HL-60 (cell line): ENCODE data around the gene BHLHA9.

Source experiments
- POLR2AphosphoS5 ChIP-seq: IDR thresholded peaks from 2 replicates; pipeline ENCODE4 v1.6.1; 2012; ENCODE audit warnings: low read depth
- TF ChIP-seq, protein P1 (sequence below): IDR thresholded peaks from one replicate; pipeline ENCODE4 v1.5.1; 2011; ENCODE audit warnings: low read length, control low read depth, inconsistent platforms; ENCODE audit not compliant: insufficient read depth

DNA sequence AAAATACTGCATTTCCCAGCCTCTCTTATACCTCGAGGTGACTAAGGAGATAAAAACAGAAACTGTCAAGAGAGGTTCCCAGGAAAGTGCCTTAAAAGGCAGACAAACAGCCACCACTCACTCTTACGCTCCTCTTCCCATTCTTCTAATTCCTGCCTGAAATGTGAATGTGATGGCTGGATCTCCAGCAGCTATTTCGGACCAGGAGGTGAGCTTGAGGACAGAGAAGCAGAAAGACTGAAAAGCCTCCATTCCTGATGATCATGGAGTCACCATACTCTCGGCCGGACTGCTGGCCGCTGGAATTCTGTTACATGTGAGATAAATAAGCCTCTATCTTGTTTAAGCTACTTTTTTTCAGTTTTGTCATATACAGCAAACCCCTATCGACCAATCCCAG, 49.0 kb upstream of the BHLHA9 start:
- TF ChIP-seq, protein P1, sequence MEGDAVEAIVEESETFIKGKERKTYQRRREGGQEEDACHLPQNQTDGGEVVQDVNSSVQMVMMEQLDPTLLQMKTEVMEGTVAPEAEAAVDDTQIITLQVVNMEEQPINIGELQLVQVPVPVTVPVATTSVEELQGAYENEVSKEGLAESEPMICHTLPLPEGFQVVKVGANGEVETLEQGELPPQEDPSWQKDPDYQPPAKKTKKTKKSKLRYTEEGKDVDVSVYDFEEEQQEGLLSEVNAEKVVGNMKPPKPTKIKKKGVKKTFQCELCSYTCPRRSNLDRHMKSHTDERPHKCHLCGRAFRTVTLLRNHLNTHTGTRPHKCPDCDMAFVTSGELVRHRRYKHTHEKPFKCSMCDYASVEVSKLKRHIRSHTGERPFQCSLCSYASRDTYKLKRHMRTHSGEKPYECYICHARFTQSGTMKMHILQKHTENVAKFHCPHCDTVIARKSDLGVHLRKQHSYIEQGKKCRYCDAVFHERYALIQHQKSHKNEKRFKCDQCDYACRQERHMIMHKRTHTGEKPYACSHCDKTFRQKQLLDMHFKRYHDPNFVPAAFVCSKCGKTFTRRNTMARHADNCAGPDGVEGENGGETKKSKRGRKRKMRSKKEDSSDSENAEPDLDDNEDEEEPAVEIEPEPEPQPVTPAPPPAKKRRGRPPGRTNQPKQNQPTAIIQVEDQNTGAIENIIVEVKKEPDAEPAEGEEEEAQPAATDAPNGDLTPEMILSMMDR: no peak
- no peak for TF ChIP-seq POLR2AphosphoS5
